ENCODE results near the gene DPP8.

- TF ChIP-seq POLR2A (IDR thresholded peaks at IDR 0.05; ENCODE audit: low read depth, low read length) (no peak), POLR2AphosphoS5 (IDR thresholded peaks at IDR 0.05; ENCODE audit: low read depth, low read length) (no peak)
Observed at GRCh38 chr15:65494076-65494475, 23.4 kb downstream of the DPP8 start.
